Neuron (in vitro differentiated cells): ENCODE results near the gene TTYH2.

Source experiments
- H2AFZ ChIP-seq: one replicate; pipeline ENCODE4 v1.6.1; 2013; ENCODE audit warnings: low read depth, mild to moderate bottlenecking, inconsistent platforms, low read length, moderate library complexity
- H3K27me3 ChIP-seq: one replicate; pipeline ENCODE4 v1.6.1; 2013; ENCODE audit warnings: low read length; ENCODE audit not compliant: insufficient read depth
- H3K36me3 ChIP-seq: one replicate; pipeline ENCODE4 v1.6.1; 2013; ENCODE audit warnings: low read length; ENCODE audit not compliant: insufficient read depth
- H3K4me1 ChIP-seq: one replicate; pipeline ENCODE4 v1.6.1; 2013; ENCODE audit warnings: low read length; ENCODE audit not compliant: insufficient read depth
- H3K4me3 ChIP-seq: 2 replicates; pipeline ENCODE4 v1.5.1; 2013; ENCODE audit warnings: mild to moderate bottlenecking, low read length, moderate library complexity
- H3K9me3 ChIP-seq: one replicate; pipeline ENCODE4 v1.6.1; 2013; ENCODE audit warnings: low read length

TTYH2 gene

GRCh38 chr17:74199306-74200092 lies 13.9 kb upstream of the TTYH2 start:
- Histone ChIP-seq H3K27me3 (peaks cover 15% of the 10 kb centered on the region), H3K4me1 (peaks cover 28% of the 10 kb centered on the region), H3K9me3 (no peaks in the 10 kb centered on the region), H2AFZ (no peak overlapping the region), H3K36me3 (peaks cover 2% of the 10 kb centered on the region), H3K4me3 (no peak overlapping the region)

GRCh38 chr17:74200112-74200511 lies 13.3 kb upstream of the TTYH2 start:
- Histone ChIP-seq H3K4me3 (no peak overlapping the region), H2AFZ (no peak overlapping the region), H3K27me3 (peaks cover 9% of the 10 kb centered on the region), H3K4me1 (peaks cover 34% of the 10 kb centered on the region), H3K36me3 (peaks cover 8% of the 10 kb centered on the region), H3K9me3 (no peaks in the 10 kb centered on the region)

GRCh38 chr17:74201250-74201649 lies 12.1 kb upstream of the TTYH2 start:
- Histone ChIP-seq H3K4me3 (no peak overlapping the region), H2AFZ (no peak overlapping the region), H3K36me3 (peaks cover 19% of the 10 kb centered on the region), H3K27me3 (no peaks in the 10 kb centered on the region), H3K9me3 (no peaks in the 10 kb centered on the region), H3K4me1 (peaks cover 41% of the 10 kb centered on the region)

- H3K36me3 ChIP-seq = peaks cover 25% of the 10 kb centered on the region
- no peak overlapping the region for H3K4me3 ChIP-seq
- H3K9me3 ChIP-seq = no peaks in the 10 kb centered on the region
- H3K27me3 ChIP-seq = no peaks in the 10 kb centered on the region
- no peak overlapping the region for H2AFZ ChIP-seq
- peaks cover 35% of the 10 kb centered on the region for H3K4me1 ChIP-seq
These were observed 11.4 kb upstream of the TTYH2 start for GRCh38 chr17:74201948-74202347.

GRCh38 chr17:74202938-74203337 lies 10.4 kb upstream of the TTYH2 start:
- H3K4me3 ChIP-seq = peak overlapping the region; percentile 15
- peaks cover 32% of the 10 kb centered on the region for H3K4me1 ChIP-seq
- H3K9me3 ChIP-seq = no peaks in the 10 kb centered on the region
- H3K36me3 ChIP-seq = peaks cover 33% of the 10 kb centered on the region
- peak overlapping the region; percentile 83 for H2AFZ ChIP-seq
- H3K27me3 ChIP-seq = no peaks in the 10 kb centered on the region

GRCh38 chr17:74203439-74204240 lies 9.7 kb upstream of the TTYH2 start, which contains the start of gene RPL38:
Gene RPL38 (plus strand): TSS chr17:74203678. CDS start chr17:74203956, 278 bp downstream.
- Histone ChIP-seq H2AFZ (peak within 1 kb of the TSS; percentile 83), H3K4me1 (peaks cover 33% of the 10 kb centered on the region), H3K9me3 (no peaks in the 10 kb centered on the region), H3K4me3 (peak within 1 kb of the TSS; percentile 81), H3K36me3 (peaks cover 38% of the 10 kb centered on the region), H3K27me3 (no peaks in the 10 kb centered on the region)

GRCh38 chr17:74204474-74204873 lies 8.9 kb upstream of the TTYH2 start:
- H3K27me3 ChIP-seq = no peaks in the 10 kb centered on the region
- H3K4me3 ChIP-seq = peak overlapping the region; percentile 81
- peaks cover 41% of the 10 kb centered on the region for H3K4me1 ChIP-seq
- no peaks in the 10 kb centered on the region for H3K9me3 ChIP-seq
- H3K36me3 ChIP-seq = peaks cover 45% of the 10 kb centered on the region
- no peak overlapping the region for H2AFZ ChIP-seq

- Histone ChIP-seq H2AFZ (no peak overlapping the region), H3K27me3 (no peaks in the 10 kb centered on the region), H3K4me3 (peak overlapping the region; percentile 81), H3K9me3 (no peaks in the 10 kb centered on the region), H3K4me1 (peaks cover 47% of the 10 kb centered on the region), H3K36me3 (peaks cover 52% of the 10 kb centered on the region)
These were observed 8.1 kb upstream of the TTYH2 start for GRCh38 chr17:74205274-74205673.

- H3K36me3 ChIP-seq = peaks cover 52% of the 10 kb centered on the region
- no peak overlapping the region for H3K4me3 ChIP-seq
These were observed 7.0 kb upstream of the TTYH2 start for GRCh38 chr17:74206332-74206818.

GRCh38 chr17:74210191-74211140 lies 2.9 kb upstream of the TTYH2 start:
- no peak overlapping the region for H2AFZ ChIP-seq
- H3K4me1 ChIP-seq = peaks cover 68% of the 10 kb centered on the region
- peaks cover 41% of the 10 kb centered on the region for H3K36me3 ChIP-seq
- no peaks in the 10 kb centered on the region for H3K27me3 ChIP-seq
- no peaks in the 10 kb centered on the region for H3K9me3 ChIP-seq
- no peak overlapping the region for H3K4me3 ChIP-seq

More at GRCh38 chr17:74206332-74206818, 7.0 kb upstream of the TTYH2 start:
- Histone ChIP-seq H3K4me1 (peaks cover 58% of the 10 kb centered on the region), H3K27me3 (no peaks in the 10 kb centered on the region), H3K9me3 (no peaks in the 10 kb centered on the region), H2AFZ (no peak overlapping the region)

GRCh38 chr17:74211141-74211911 lies 2.0 kb upstream of the TTYH2 start:
- Histone ChIP-seq H3K36me3 (peaks cover 32% of the 10 kb centered on the region), H2AFZ (no peak overlapping the region), H3K4me3 (no peak overlapping the region), H3K27me3 (no peaks in the 10 kb centered on the region), H3K9me3 (no peaks in the 10 kb centered on the region), H3K4me1 (peaks cover 60% of the 10 kb centered on the region)

GRCh38 chr17:74211912-74212208 lies 1.5 kb upstream of the TTYH2 start:
- Histone ChIP-seq H3K9me3 (no peaks in the 10 kb centered on the region), H3K27me3 (no peaks in the 10 kb centered on the region), H2AFZ (no peak overlapping the region), H3K4me3 (no peak overlapping the region), H3K4me1 (peaks cover 60% of the 10 kb centered on the region), H3K36me3 (peaks cover 33% of the 10 kb centered on the region)
